Glutamatergic neuron (in vitro differentiated cells): Measurements from ENCODE around the gene GUCA1A. TPM values are rescaled to one million over a fixed set of nuclear protein-coding genes. Genes with fewer than 3 reads are reported as not detected.

Experiments used
- DNase-seq: peaks from one replicate; pipeline ENCODE4 v3.0.0; 2022
- H3K27ac Mint-ChIP-seq: one replicate; pipeline ENCODE4 v1.8.0; 2020; ENCODE audit warnings: mild to moderate bottlenecking, mixed read lengths, inconsistent platforms; ENCODE audit not compliant: unreplicated experiment
- H3K27me3 Mint-ChIP-seq: one replicate; pipeline ENCODE4 v1.8.0; 2020; ENCODE audit warnings: mild to moderate bottlenecking, moderate library complexity, mixed read lengths, inconsistent platforms; ENCODE audit not compliant: unreplicated experiment
- H3K36me3 Mint-ChIP-seq: one replicate; pipeline ENCODE4 v1.8.0; 2020; ENCODE audit warnings: mild to moderate bottlenecking, mixed read lengths, inconsistent platforms; ENCODE audit not compliant: unreplicated experiment
- H3K4me1 Mint-ChIP-seq: one replicate; pipeline ENCODE4 v1.8.0; 2020; ENCODE audit warnings: mild to moderate bottlenecking, low read depth, mixed read lengths, inconsistent platforms; ENCODE audit not compliant: unreplicated experiment
- H3K4me3 Mint-ChIP-seq: one replicate; pipeline ENCODE4 v1.8.0; 2020; ENCODE audit warnings: mild to moderate bottlenecking, mixed read lengths, inconsistent platforms; ENCODE audit not compliant: unreplicated experiment
- H3K9me3 Mint-ChIP-seq: one replicate; pipeline ENCODE4 v1.8.0; 2020; ENCODE audit warnings: mild to moderate bottlenecking, moderate library complexity, mixed read lengths, inconsistent platforms; ENCODE audit not compliant: unreplicated experiment
- total RNA-seq: library from RNA; stranded (reverse); fragmentation: NEBNext Ultra II Directional; extraction: Animal tissue kit (Norgen Biotek cat#: 25700); gene quantifications from one replicate; pipeline ENCODE4 v1.2.1, GENCODE V29; 2021; ENCODE audit not compliant: unreplicated experiment
- TF ChIP-seq, protein P1 (sequence below): fragments of 200-600 bp; sonication (generic); IDR thresholded peaks from one replicate; pipeline ENCODE4 v1.5.0; 2021; ENCODE audit not compliant: partially characterized antibody, unreplicated experiment

The GUCA1A gene
- total RNA-seq, 1 donor from 2014 or later: 2.2 TPM

- no peak for DNase-seq
- Mint-ChIP-seq H3K4me1 (peaks cover 2% of the 10 kb centered on the region), H3K36me3 (no peaks in the 10 kb centered on the region), H3K4me3 (no peak overlapping the region), H3K27ac (no peak overlapping the region), H3K27me3 (peaks cover 2% of the 10 kb centered on the region), H3K9me3 (peaks cover 1% of the 10 kb centered on the region)
- TF ChIP-seq, protein P1, sequence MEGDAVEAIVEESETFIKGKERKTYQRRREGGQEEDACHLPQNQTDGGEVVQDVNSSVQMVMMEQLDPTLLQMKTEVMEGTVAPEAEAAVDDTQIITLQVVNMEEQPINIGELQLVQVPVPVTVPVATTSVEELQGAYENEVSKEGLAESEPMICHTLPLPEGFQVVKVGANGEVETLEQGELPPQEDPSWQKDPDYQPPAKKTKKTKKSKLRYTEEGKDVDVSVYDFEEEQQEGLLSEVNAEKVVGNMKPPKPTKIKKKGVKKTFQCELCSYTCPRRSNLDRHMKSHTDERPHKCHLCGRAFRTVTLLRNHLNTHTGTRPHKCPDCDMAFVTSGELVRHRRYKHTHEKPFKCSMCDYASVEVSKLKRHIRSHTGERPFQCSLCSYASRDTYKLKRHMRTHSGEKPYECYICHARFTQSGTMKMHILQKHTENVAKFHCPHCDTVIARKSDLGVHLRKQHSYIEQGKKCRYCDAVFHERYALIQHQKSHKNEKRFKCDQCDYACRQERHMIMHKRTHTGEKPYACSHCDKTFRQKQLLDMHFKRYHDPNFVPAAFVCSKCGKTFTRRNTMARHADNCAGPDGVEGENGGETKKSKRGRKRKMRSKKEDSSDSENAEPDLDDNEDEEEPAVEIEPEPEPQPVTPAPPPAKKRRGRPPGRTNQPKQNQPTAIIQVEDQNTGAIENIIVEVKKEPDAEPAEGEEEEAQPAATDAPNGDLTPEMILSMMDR: no peak
Observed at GRCh38 chr6:42224222-42225028, 51.3 kb downstream of the GUCA1A start.

GRCh38 chr6:42225029-42225339 lies 51.8 kb downstream of the GUCA1A start:
- H3K9me3 Mint-ChIP-seq: peaks cover 3% of the 10 kb centered on the region
- H3K27me3 Mint-ChIP-seq: peaks cover 2% of the 10 kb centered on the region
- DNase-seq: no peak
- TF ChIP-seq, protein P1: no peak
- no peak overlapping the region for H3K27ac Mint-ChIP-seq
- H3K36me3 Mint-ChIP-seq: no peaks in the 10 kb centered on the region
- no peak overlapping the region for H3K4me3 Mint-ChIP-seq
- H3K4me1 Mint-ChIP-seq: peaks cover 2% of the 10 kb centered on the region

- H3K36me3 Mint-ChIP-seq: no peaks in the 10 kb centered on the region
- H3K27ac Mint-ChIP-seq: no peak overlapping the region
- peaks cover 3% of the 10 kb centered on the region for H3K9me3 Mint-ChIP-seq
- peaks cover 3% of the 10 kb centered on the region for H3K4me1 Mint-ChIP-seq
- no peak overlapping the region for H3K4me3 Mint-ChIP-seq
- DNase-seq: no peak
- TF ChIP-seq, protein P1: no peak
- peaks cover 2% of the 10 kb centered on the region for H3K27me3 Mint-ChIP-seq
Observed at GRCh38 chr6:42225419-42225818, 52.3 kb downstream of the GUCA1A start.

- Mint-ChIP-seq H3K4me1 (peaks cover 3% of the 10 kb centered on the region), H3K27me3 (peaks cover 2% of the 10 kb centered on the region), H3K9me3 (peaks cover 3% of the 10 kb centered on the region), H3K36me3 (no peaks in the 10 kb centered on the region), H3K27ac (no peak overlapping the region), H3K4me3 (no peak overlapping the region)
- DNase-seq: no peak
- TF ChIP-seq, protein P1: no peak
Observed at GRCh38 chr6:42226161-42226611, 53.0 kb downstream of the GUCA1A start.

DNA sequence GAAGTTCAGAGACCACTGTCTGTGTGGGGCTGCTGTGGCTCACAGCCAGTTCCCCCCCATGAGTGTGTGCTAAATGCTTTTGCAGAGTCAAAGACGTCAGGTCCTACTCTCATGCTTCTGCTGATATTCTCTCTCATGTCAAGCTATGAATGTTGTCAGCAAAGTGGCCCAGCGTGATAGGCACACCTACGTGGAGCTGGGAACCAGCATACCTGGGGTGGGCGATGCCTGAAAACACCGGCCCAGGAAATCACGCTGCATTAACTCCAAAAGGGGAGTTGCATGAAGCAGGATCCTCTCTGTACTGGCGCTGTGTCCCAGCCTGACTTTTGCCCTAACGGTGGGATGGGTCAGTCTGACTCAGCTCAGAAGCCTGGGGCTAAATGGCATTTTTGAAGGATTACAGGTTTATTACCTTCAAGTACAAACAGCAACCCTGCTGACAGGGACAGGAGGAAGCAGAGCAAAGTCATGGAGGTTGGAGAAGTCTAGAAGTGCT lies 53.5 kb downstream of the GUCA1A start:
- no peak for DNase-seq
- Mint-ChIP-seq H3K9me3 (peaks cover 3% of the 10 kb centered on the region), H3K36me3 (no peaks in the 10 kb centered on the region), H3K4me3 (no peak overlapping the region), H3K27ac (no peak overlapping the region), H3K27me3 (peaks cover 2% of the 10 kb centered on the region), H3K4me1 (peaks cover 3% of the 10 kb centered on the region)
- TF ChIP-seq, protein P1: no peak
